ENCODE measurements around the gene ATF7IP2. TPM values are rescaled to one million over a fixed set of nuclear protein-coding genes. Genes with fewer than 3 reads are reported as not detected.

The ATF7IP2 gene
- total and polyA plus RNA-seq, 10 of the 15 experiments (the other 5 are each of a cell fraction or from before 2014, with no cell fraction given): 24.6 to 82.1 (median 51.9) TPM

GRCh38 chr16:10349851-10350250 is 36.0 kb upstream of the ATF7IP2 start:
- Histone ChIP-seq H3K27me3 (replicated peaks in 1 of 2; ENCODE audit: control insufficient read depth in 2 of 2, insufficient read depth in 2 of 2, low read length in 1 of 2) (no peaks in the 10 kb centered on the region), H2AFZ (ENCODE audit: control insufficient read depth, low read depth, low read length) (no peak overlapping the region), H3K36me3 (ENCODE audit: control insufficient read depth in 2 of 2, insufficient read depth in 2 of 2, low read length in 1 of 2) (no peaks in the 10 kb centered on the region), H4K20me1 (ENCODE audit: control insufficient read depth, insufficient read depth) (no peaks in the 10 kb centered on the region), H3K4me3 (no peak overlapping the region), H3K4me1 (ENCODE audit: control insufficient read depth, insufficient read depth, low read length) (no peaks in the 10 kb centered on the region), H3K79me2 (ENCODE audit: control insufficient read depth, insufficient read depth, low read length) (no peaks in the 10 kb centered on the region), H3K4me2 (ENCODE audit: control insufficient read depth, insufficient read depth) (no peak overlapping the region), H3K27ac (ENCODE audit: control insufficient read depth, insufficient read depth) (no peak overlapping the region), H3K9ac (ENCODE audit: control insufficient read depth, insufficient read depth, low read length) (no peak overlapping the region), H3K9me3 (replicated peaks; ENCODE audit: control insufficient read depth, insufficient read depth, low read length) (no peaks in the 10 kb centered on the region; the same call in 2 of the 3 replicates)
- SMC1A ChIA-PET (ENCODE audit: uncharacterized antibody, unreplicated experiment): no interaction called here
- BruUV-seq (replicated peaks): no TSS peak
- no peak for TF ChIP-seq TBL1XR1 (IDR thresholded peaks at IDR 0.05; ENCODE audit: low read depth, low read length)
- TF ChIP-seq LARP7 (IDR thresholded peaks at IDR 0.05): no peak
- TF ChIP-seq EGR1 (IDR thresholded peaks at IDR 0.05; ENCODE audit: borderline replicate concordance in 1 of 2, low read depth in 2 of 2, low read length in 2 of 2): no peak
- TF ChIP-seq KLF5 (IDR thresholded peaks at IDR 0.05; ENCODE audit: partially characterized antibody): no peak
- ATAC-seq (no peak), FAIRE-seq (no peak), DNase-seq (ENCODE audit: low read depth, low spot score) (no peak)
- RAD21 ChIA-PET (ENCODE audit: unreplicated experiment): no interaction called here
- intact Hi-C loops (cut with micrococcal nuclease; ENCODE audit: unreplicated experiment) (no loop called here), in situ Hi-C loops (cut with MboI) (no loop called here)
- CTCF ChIA-PET: no interaction called here
- POLR2A ChIA-PET: no interaction called here
- 34% methylated on average over 5 of the region's 5 CpGs for WGBS (ENCODE audit: insufficient coverage, insufficient replicate concordance, low lambda C conversion rate, missing lambda C conversion rate)

- ChIA-PET SMC1A (ENCODE audit: uncharacterized antibody, unreplicated experiment) (interaction anchor here (0.7 to 0.8 kb wide), 2 partner anchors 35 to 559 kb away, joined by 3 read pairs; no protein-coding TSS in a partner anchor), RAD21 (ENCODE audit: unreplicated experiment) (no interaction called here), POLR2A (no interaction called here), CTCF (interaction anchor here (0.9 kb wide), 1 partner anchor 10 kb away, joined by 3 read pairs; no protein-coding TSS in a partner anchor)
- Histone ChIP-seq H3K4me1 (ENCODE audit: control insufficient read depth, insufficient read depth, low read length) (no peaks in the 10 kb centered on the region), H3K4me3 (no peak overlapping the region), H3K79me2 (ENCODE audit: control insufficient read depth, insufficient read depth, low read length) (no peaks in the 10 kb centered on the region), H3K36me3 (ENCODE audit: control insufficient read depth in 2 of 2, insufficient read depth in 2 of 2, low read length in 1 of 2) (no peaks in the 10 kb centered on the region), H3K27me3 (replicated peaks in 1 of 2; ENCODE audit: control insufficient read depth in 2 of 2, insufficient read depth in 2 of 2, low read length in 1 of 2) (no peaks in the 10 kb centered on the region), H3K27ac (ENCODE audit: control insufficient read depth, insufficient read depth) (no peak overlapping the region), H3K9me3 (replicated peaks; ENCODE audit: control insufficient read depth, insufficient read depth, low read length) (no peaks in the 10 kb centered on the region), H4K20me1 (ENCODE audit: control insufficient read depth, insufficient read depth) (no peaks in the 10 kb centered on the region), H3K9ac (ENCODE audit: control insufficient read depth, insufficient read depth, low read length) (no peak overlapping the region), H3K4me2 (ENCODE audit: control insufficient read depth, insufficient read depth) (no peak overlapping the region), H2AFZ (ENCODE audit: control insufficient read depth, low read depth, low read length) (no peak overlapping the region)
- no peak for DNase-seq (ENCODE audit: low read depth, low spot score)
- whole genome bisulfite sequencing (ENCODE audit: insufficient coverage, insufficient replicate concordance, low lambda C conversion rate, missing lambda C conversion rate): 93% methylated on average over 2 of the region's 2 CpGs
- ATAC-seq: no peak
- in situ Hi-C loops (cut with MboI) (no loop called here), intact Hi-C loops (cut with micrococcal nuclease; ENCODE audit: unreplicated experiment) (no loop called here)
- no TSS peak for BruUV-seq (replicated peaks)
- TF ChIP-seq JUND (IDR thresholded peaks at IDR 0.05; ENCODE audit: low read depth, low read length): no peak
- no peak for TF ChIP-seq ZBTB4 (CRISPR knock-in tag; IDR thresholded peaks at IDR 0.05)
- no peak for TF ChIP-seq TCF3 (IDR thresholded peaks at IDR 0.05; ENCODE audit: borderline replicate concordance, insufficient read depth, low read depth, low read length)
- TF ChIP-seq CBX3 (IDR thresholded peaks at IDR 0.05; ENCODE audit: borderline replicate concordance, low read depth): no peak
- no peak for FAIRE-seq
Measured at GRCh38 chr16:10352262-10352661, 33.6 kb upstream of the ATF7IP2 start.

Measured in GM12878 (cell line).